Spleen (tissue), 11 donors: ENCODE data around the gene IFIT1. TPM values are rescaled to one million over a fixed set of nuclear protein-coding genes. Genes with fewer than 3 reads are reported as not detected.

ENCODE experiments used
- DNase-seq: peaks from one replicate; pipeline ENCODE4 v3.0.0-alpha.2; 2020
- H3K27ac ChIP-seq, 8 donors: fragments of 200-600 bp; sonication (generic) in 7 of 8; 1 replicate in 4 of 8; 2 replicates in 4 of 8; pipeline versions ENCODE4 v1.5.0 to v1.8.0; 2016 to 2021; ENCODE audit warnings: inconsistent platforms in 4 of 8, mild to moderate bottlenecking in 4 of 8, moderate library complexity in 1 of 8
- H3K27me3 ChIP-seq, 7 donors: fragments of 200-600 bp; sonication (generic) in 6 of 7; replicated peaks in 1 of 7; 1 replicate in 4 of 7; 2 replicates in 3 of 7; pipeline versions ENCODE4 v1.5.0 to v1.8.0; 2016 to 2021; ENCODE audit warnings: inconsistent platforms in 3 of 7, mild to moderate bottlenecking in 1 of 7
- H3K36me3 ChIP-seq, 6 donors: fragments of 200-600 bp; sonication (generic) in 5 of 6; 1 replicate in 4 of 6; 2 replicates in 2 of 6; pipeline versions ENCODE4 v1.5.0 to v1.8.0; 2016 to 2021; ENCODE audit warnings: inconsistent platforms in 2 of 6
- H3K4me1 ChIP-seq, 6 donors: fragments of 200-600 bp; sonication (generic) in 5 of 6; 1 replicate in 3 of 6; 2 replicates in 3 of 6; pipeline versions ENCODE4 v1.5.0 to v1.8.0; 2016 to 2021; ENCODE audit warnings: inconsistent platforms in 3 of 6
- H3K4me3 ChIP-seq, 8 donors: fragments of 200-600 bp; sonication (generic) in 7 of 8; 1 replicate in 4 of 8; 2 replicates in 4 of 8; pipeline versions ENCODE4 v1.5.0 to v1.8.0; 2016 to 2021; ENCODE audit warnings: inconsistent platforms in 4 of 8, mild to moderate bottlenecking in 4 of 8, moderate library complexity in 2 of 8
- H3K9me3 ChIP-seq, 8 donors: fragments of 200-600 bp; sonication (generic) in 7 of 8; 1 replicate in 4 of 8; 2 replicates in 4 of 8; pipeline versions ENCODE4 v1.5.0 to v1.8.0; 2016 to 2021; ENCODE audit warnings: inconsistent platforms in 4 of 8
- POLR2A ChIP-seq, 3 donors: fragments of 450-650 bp; IDR thresholded peaks; one replicate each; pipeline ENCODE4 v1.5.1; 2017; ENCODE audit warnings: antibody characterized with exemption in 3 of 3, mild to moderate bottlenecking in 1 of 3
- POLR2AphosphoS5 ChIP-seq, 3 donors: sonication (generic); formaldehyde crosslinking; IDR thresholded peaks; one replicate each; pipeline ENCODE4 v1.5.1; 2017; ENCODE audit warnings: antibody characterized with exemption in 3 of 3
- WGBS, 5 donors: extraction: QIAGEN DNeasy Blood & Tissue Kit in 3 of 5; methylation state at CpG; one replicate each; pipeline versions ENCODE4 v1.1.5 to v1.1.7; 2013 to 2018; 5-methylcytosine and 5-hydroxymethylcytosine counted together
- intact Hi-C: fragments of 100-400 bp; cut with DNase I; formaldehyde crosslinking; loops from one replicate; pipeline ENCODE4 v1.15.0; 2023; ENCODE audit warnings: low total_unique reads
- polyA plus RNA-seq, 3 donors: library from polyadenylated mRNA; stranded (reverse); fragments of 200-250 nt; gene quantifications; one replicate each; pipeline ENCODE4 v1.2.1, GENCODE V29; 2013
- total RNA-seq, 7 donors: library from RNA; depleted of rRNA in 3 of 7; stranded (reverse); fragments of >200 nt in 3 of 7; fragmentation: NEBNext Ultra II Directional in 4 of 7; extraction: Animal tissue kit (Norgen Biotek cat#: 25700) in 4 of 7; gene quantifications; one replicate each; pipeline versions ENCODE4 v1.1.0 to v1.2.1, GENCODE V29; 2016 to 2021
- TF ChIP-seq, protein P1 (sequence below), 11 experiments: fragments of 200-600 bp in 7 of 11; fragments of 450-650 bp in 4 of 11; sonication (generic) in 4 of 11; IDR thresholded peaks in 8 of 11; conservative IDR thresholded peaks in 3 of 11; 1 replicate in 7 of 11; 2 replicates in 4 of 11; pipeline versions ENCODE4 v1.4.0 to v1.8.0; 2016 to 2021; ENCODE audit warnings: antibody characterized with exemption in 11 of 11, inconsistent platforms in 4 of 11, mild to moderate bottlenecking in 1 of 11
- donor health status: healthy with polysubstance abuse.
- donor health status: DM: no; HTN: no; CAD: no; lungs with moderate emphysema.
- donor health status: DM: no; HTN: no; CAD: no.
- donor health status: Bipolar disorder and iron deficiency.
- donor health status: healthy.
- donor health status: DM: no; HTN: no; CAD: no.
- donor health status: DM: yes; HTN: yes; CAD: no.

The IFIT1 gene
- total and polyA plus RNA-seq, 10 donors = 8.8 to 35.7 (median 22.2) TPM

DNA sequence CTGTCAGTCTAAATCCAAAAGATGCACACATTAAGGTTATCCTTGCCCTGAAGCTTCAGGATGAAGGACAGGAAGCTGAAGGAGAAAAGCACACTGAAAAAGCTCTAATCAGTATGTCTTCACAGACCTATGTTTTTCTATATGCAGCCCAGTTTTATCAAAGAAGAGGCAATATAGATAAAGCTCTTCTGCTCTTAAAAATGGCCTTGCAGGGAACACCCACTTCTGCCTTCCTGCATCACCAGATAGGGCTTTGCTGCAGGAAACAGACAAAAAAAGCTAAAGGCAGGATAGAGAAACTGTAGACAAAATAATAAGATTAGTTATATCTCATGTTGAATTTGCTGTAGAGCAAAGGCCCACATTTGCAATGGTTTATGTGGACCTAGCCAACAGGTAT lies 29.5 kb upstream of the IFIT1 start:
- H3K27me3 ChIP-seq = no peaks in the 10 kb centered on the region
- intact Hi-C loops = no loop called here
- H3K4me1 ChIP-seq = peaks cover 4 to 41% (median 29%) of the 10 kb centered on the region in 6 donors
- H3K9me3 ChIP-seq = no peaks in the 10 kb centered on the region
- no peak overlapping the region for H3K4me3 ChIP-seq
- peak overlapping the region in 6 of 8 donors; percentile 47 to 71 (median 58) for H3K27ac ChIP-seq
- no peak for TF ChIP-seq POLR2A (IDR thresholded peaks at IDR 0.05)
- no peak for TF ChIP-seq POLR2AphosphoS5 (IDR thresholded peaks at IDR 0.05)
- TF ChIP-seq, protein P1, sequence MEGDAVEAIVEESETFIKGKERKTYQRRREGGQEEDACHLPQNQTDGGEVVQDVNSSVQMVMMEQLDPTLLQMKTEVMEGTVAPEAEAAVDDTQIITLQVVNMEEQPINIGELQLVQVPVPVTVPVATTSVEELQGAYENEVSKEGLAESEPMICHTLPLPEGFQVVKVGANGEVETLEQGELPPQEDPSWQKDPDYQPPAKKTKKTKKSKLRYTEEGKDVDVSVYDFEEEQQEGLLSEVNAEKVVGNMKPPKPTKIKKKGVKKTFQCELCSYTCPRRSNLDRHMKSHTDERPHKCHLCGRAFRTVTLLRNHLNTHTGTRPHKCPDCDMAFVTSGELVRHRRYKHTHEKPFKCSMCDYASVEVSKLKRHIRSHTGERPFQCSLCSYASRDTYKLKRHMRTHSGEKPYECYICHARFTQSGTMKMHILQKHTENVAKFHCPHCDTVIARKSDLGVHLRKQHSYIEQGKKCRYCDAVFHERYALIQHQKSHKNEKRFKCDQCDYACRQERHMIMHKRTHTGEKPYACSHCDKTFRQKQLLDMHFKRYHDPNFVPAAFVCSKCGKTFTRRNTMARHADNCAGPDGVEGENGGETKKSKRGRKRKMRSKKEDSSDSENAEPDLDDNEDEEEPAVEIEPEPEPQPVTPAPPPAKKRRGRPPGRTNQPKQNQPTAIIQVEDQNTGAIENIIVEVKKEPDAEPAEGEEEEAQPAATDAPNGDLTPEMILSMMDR (IDR thresholded peaks at IDR 0.05 in 8 of 11, conservative IDR thresholded peaks at IDR 0.05 in 3 of 11) = no peak
- H3K36me3 ChIP-seq = no peaks in the 10 kb centered on the region
- DNase-seq = no peak

DNA sequence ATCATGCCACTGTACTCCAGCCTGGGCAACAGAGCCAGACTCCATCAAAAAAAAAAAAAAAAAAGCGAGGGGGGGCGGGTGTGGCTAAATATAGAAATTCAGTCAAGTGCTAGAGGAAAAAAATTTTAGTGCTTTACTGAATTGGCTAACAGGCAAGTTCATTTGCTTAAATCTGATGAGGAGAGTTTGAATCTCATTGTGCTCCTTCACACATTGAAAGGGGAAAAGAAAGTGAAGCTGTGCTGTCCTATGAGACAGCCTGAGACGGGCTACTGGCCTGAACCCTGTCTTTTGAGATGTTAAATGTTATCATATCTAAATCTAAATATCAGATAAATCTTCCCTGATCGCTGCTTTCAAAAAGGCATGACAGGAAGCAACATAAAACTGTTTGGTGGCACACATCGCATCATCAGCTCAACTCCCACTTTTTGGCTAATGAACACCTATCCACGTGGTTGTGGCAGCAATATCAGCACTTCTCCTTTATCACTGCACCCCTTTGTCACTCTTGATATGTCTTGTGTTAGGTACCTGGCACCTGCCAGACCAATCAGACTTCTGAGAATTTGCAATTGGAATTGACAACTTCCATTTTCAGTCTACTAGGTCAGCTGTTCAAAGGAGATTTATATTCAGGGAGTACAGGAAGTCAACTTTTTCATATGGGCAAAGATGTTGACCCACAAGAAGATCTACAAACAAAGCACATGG lies 28.5 kb upstream of the IFIT1 start:
- WGBS, 5 donors = 39 to 62% (median 51%) methylated on average over 6 of the region's 6 CpGs

DNA sequence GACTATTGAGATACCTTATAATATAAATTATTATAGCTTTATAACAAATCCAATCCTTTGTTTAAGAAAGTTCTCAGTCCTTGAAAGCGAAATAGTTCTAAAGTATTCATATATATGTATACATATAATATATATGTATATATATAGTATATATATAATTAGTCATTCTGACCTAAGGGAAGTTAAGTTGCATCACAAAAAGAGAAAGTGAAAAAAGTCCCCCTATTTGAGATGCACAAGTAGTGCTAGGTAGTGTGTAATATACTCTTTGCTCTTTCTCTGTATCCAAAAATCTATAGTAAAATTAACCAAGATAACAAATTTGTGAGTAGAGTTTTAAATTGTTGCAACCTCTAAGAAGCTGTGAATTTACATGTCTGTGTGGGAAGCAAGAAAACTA lies 27.9 kb upstream of the IFIT1 start:
- intact Hi-C loops = no loop called here
- no peak for DNase-seq
- peaks cover 4 to 57% (median 37%) of the 10 kb centered on the region in 6 donors for H3K4me1 ChIP-seq
- H3K36me3 ChIP-seq = no peaks in the 10 kb centered on the region
- no peaks in the 10 kb centered on the region for H3K9me3 ChIP-seq
- no peaks in the 10 kb centered on the region for H3K27me3 ChIP-seq
- TF ChIP-seq POLR2AphosphoS5 (IDR thresholded peaks at IDR 0.05) = no peak
- TF ChIP-seq, protein P1 (IDR thresholded peaks at IDR 0.05 in 8 of 11, conservative IDR thresholded peaks at IDR 0.05 in 3 of 11) = no peak
- no peak for TF ChIP-seq POLR2A (IDR thresholded peaks at IDR 0.05)
- peak overlapping the region in 2 of 8 donors; percentile 56 to 68 for H3K27ac ChIP-seq
- H3K4me3 ChIP-seq = no peak overlapping the region
- WGBS, 5 donors = 84 to 95% (median 93%) methylated on average over 1 of the region's 1 CpG

More for the DNA sequence above, 28.5 kb upstream of the IFIT1 start:
- Histone ChIP-seq H3K27ac (peak overlapping the region in 7 of 8 donors; percentile 47 to 71 (median 56)), H3K27me3 (no peaks in the 10 kb centered on the region), H3K4me3 (no peak overlapping the region), H3K36me3 (no peaks in the 10 kb centered on the region), H3K4me1 (peaks cover 4 to 51% (median 34%) of the 10 kb centered on the region in 6 donors), H3K9me3 (no peaks in the 10 kb centered on the region)
- TF ChIP-seq, protein P1 (IDR thresholded peaks at IDR 0.05 in 8 of 11, conservative IDR thresholded peaks at IDR 0.05 in 3 of 11) = no peak
- TF ChIP-seq POLR2AphosphoS5 (IDR thresholded peaks at IDR 0.05) = no peak
- TF ChIP-seq POLR2A (IDR thresholded peaks at IDR 0.05) = no peak
- intact Hi-C loops = no loop called here
- no peak for DNase-seq

DNA sequence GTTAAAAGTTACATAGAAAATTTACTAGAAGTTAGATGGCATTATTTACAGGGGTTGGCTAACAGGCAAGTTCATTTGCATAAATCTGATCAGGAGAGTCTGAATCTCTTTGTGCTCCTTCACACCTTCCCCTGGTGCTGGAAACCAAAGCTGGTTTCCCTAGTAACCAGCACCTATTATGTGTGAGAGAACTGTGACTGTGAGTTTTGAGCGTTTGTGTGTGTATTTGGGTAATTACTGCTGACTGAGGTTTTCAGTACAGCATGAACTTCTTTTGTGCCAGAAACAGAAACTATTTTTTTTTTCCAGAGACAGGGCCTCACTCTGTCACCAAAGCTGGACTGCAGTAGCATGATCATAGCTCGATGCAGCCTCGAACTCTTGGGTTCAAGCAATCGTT lies 24.9 kb upstream of the IFIT1 start:
- peak overlapping the region in 5 of 8 donors; percentile 30 to 58 (median 58) for H3K27ac ChIP-seq
- peaks cover 4 to 55% (median 35%) of the 10 kb centered on the region in 6 donors for H3K4me1 ChIP-seq
- H3K9me3 ChIP-seq = no peaks in the 10 kb centered on the region
- no peak overlapping the region for H3K4me3 ChIP-seq
- 55 to 76% (median 69%) methylated on average over 4 of the region's 4 CpGs for WGBS, 5 donors
- no peaks in the 10 kb centered on the region for H3K27me3 ChIP-seq
- intact Hi-C loops = no loop called here
- no peak for DNase-seq
- H3K36me3 ChIP-seq = no peaks in the 10 kb centered on the region
- TF ChIP-seq POLR2A (IDR thresholded peaks at IDR 0.05) (no peak), POLR2AphosphoS5 (IDR thresholded peaks at IDR 0.05) (no peak)
- TF ChIP-seq, protein P1 (IDR thresholded peaks at IDR 0.05 in 8 of 11, conservative IDR thresholded peaks at IDR 0.05 in 3 of 11) = no peak
